Cerebellar nuclear complex (tissue), 1 donor: Measurements from ENCODE around the gene ZNF679.
"Not testable (repeated sequence)": the region's sequence is repeated elsewhere in the genome, so short reads cannot be mapped to it uniquely, and the experiment has no call there.

Experiments
- DNase-seq, 2 experiments: peaks; one replicate each; lab custom pipeline; 2025; lab: John Stamatoyannopoulos, UW

ZNF679 gene

GRCh38 chr7:64228174-64228573, at the start of gene ZNF679:
Gene ZNF679 (plus strand): TSS chr7:64228474. CDS start chr7:64249118, 20,644 bp downstream.
- not testable (repeated sequence) for DNase-seq

GRCh38 chr7:64180989-64181388, 47.3 kb upstream of the ZNF679 start:
- DNase-seq = no peak

GRCh38 chr7:64181586-64181985, 46.7 kb upstream of the ZNF679 start:
- DNase-seq = no peak

- DNase-seq = no peak
Observed at GRCh38 chr7:64182036-64182790, 46.1 kb upstream of the ZNF679 start.

DNA sequence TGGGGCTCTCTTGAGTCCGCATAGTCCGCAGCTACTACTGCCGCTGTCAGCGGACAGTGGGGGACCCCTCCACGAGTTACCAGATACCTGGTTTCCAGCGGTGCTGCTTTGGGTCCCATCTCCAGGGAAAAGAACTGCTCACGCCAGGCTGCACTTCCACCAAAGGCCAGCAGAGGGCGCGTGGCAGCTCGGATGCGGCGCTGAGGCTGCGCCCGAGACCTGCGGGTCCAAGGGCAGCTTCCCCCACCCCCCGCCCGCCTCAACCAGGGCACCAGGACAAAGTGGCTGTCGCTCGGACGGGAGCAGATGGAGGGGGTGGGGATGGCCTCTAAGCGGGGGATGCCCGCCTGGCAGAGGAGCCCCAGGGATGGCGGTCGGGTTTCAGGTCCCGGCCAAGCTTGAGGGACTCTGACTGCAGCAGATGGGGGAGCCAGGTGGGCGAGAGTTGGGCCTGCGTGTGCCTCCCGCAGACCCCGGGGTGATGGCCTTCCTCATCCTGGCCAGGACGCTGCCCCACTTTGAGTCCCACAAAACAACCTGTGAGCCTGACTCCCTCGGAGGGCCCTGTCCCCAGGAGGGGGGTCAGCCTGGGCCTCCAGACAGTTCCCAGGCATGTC, 45.0 kb upstream of the ZNF679 start:
- DNase-seq = no peak

- no peak for DNase-seq
Observed at GRCh38 chr7:64183827-64184372, 44.4 kb upstream of the ZNF679 start.

- no peak for DNase-seq
Observed at GRCh38 chr7:64184376-64184775, 43.9 kb upstream of the ZNF679 start.

DNA sequence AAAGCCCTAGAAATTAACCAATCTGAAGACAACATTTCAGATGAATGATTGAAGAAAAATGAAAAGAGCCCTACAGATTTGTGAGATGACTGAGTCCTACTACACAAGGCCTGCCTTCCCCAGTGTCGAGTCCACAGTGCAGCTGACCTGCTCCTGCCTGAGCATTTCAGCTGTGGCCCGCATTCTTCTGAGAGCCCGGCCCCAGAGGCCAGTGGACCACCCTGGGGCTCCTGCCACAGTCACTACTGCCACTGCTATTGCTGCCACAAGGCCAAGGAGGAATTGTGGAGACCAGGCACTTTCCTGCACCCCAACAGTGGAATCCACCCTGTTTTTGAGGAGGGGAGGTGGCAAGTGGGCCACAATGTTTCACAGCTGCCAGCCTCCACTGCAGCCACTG, 40.9 kb upstream of the ZNF679 start:
- DNase-seq = no peak

- no peak for DNase-seq
Observed at GRCh38 chr7:64192148-64192704, 36.0 kb upstream of the ZNF679 start.

GRCh38 chr7:64192775-64193174, 35.5 kb upstream of the ZNF679 start:
- DNase-seq = no peak

DNA sequence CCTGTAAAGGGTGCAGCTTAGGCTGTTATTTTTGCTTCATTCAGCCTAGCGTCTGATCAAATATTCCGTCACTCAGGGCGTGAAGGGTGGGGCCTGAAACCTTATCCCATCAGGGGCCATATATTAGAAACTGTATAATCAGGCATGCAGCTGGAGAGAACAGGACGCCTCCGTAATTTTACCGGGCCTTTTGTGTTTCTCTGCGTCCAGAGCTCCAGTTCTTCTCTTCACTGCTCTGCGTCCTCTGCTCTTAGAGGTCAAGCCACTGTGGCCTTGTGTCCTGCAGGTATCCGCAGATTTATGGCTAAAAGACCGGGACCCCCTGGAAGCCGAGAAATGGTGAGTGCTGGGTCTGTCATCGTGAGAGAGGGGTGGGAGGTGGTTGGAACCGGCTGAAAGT, 21.4 kb upstream of the ZNF679 start, which contains the start of gene ZNF735:
Gene ZNF735, plus strand, starts transcription at position 301 of the 400 bp plus-strand sequence. Its CDS starts 0 bp downstream, at position 301.
- no peak for DNase-seq

DNA sequence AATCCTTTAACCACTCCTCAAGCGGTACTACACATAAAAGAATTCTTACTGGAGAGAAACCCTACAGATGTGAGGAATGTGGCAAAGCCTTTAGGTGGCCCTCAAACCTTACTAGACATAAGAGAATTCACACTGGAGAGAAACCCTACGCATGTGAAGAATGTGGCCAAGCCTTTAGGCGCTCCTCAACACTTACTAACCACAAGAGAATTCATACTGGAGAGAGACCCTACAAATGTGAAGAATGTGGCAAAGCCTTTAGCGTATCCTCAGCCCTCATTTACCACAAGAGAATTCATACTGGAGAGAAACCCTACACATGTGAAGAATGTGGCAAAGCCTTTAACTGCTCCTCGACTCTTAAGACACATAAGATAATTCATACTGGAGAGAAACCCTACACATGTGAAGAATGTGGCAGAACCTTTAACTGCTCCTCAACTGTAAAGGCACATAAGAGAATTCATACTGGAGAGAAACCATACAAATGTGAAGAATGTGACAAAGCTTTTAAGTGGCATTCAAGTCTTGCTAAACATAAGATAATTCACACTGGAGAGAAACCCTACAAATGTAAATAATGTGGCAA, 8.5 kb upstream of the ZNF679 start:
- not testable (repeated sequence) for DNase-seq

DNA sequence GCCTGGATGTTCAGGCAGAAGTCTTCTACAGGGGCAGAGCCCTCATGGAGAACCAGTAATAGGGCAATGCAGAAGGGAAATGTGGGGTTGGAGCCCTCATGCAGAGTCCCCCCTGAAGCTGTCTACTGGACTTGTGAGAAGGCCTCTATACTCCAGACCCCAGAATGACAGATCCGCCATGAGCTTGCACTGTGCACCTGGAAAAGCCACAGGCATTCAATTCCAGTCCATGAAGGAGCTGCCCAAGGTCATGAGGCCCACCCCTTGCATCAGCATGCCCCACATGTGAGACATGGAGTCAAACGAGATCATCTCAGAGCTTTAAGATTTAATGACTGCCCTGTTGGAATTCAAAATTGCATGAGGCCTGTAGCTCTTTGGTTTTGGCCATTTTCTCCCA, 4.9 kb upstream of the ZNF679 start:
- no peak for DNase-seq

DNA sequence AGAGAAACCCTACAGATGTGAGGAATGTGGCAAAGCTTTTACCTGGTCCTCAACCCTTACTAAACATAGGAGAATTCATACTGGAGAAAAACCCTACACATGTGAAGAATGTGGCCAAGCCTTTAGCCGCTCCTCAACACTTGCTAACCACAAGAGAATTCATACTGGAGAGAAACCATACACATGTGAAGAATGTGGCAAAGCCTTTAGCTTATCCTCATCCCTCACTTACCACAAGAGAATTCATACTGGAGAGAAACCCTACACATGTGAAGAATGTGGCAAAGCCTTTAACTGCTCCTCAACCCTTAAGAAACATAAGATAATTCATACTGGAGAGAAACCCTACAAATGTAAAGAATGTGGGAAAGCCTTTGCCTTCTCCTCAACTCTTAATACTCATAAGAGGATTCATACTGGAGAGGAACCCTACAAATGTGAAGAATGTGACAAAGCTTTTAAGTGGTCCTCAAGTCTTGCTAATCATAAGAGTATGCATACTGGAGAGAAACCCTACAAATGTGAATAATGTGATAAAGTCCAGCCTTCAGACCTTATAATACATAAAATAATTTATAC, 38.2 kb downstream of the ZNF679 start:
- DNase-seq = no peak

GRCh38 chr7:64277630-64278029, 49.4 kb downstream of the ZNF679 start:
- DNase-seq = no peak

- no peak for DNase-seq
Observed at GRCh38 chr7:64294701-64295420, 66.6 kb downstream of the ZNF679 start.

DNA sequence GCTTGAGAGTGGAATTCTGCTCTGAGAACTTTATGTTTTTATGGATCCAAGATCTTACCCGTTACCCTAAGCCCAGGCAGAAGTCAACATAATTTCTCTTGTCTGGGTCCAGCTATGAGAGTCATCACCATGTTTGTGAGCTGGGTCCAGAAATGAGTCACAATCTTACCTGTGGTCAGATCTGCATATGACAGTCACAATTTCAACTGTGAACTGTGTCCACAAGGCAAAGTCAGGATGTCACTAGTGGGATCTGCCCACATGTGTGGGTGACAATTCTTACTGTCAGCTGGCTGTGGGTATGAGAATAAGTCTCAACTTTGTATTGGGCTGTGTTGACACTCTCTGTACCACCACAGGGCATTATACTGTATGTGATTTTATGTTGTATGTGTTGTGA, 69.1 kb downstream of the ZNF679 start:
- DNase-seq = not testable (repeated sequence)

DNA sequence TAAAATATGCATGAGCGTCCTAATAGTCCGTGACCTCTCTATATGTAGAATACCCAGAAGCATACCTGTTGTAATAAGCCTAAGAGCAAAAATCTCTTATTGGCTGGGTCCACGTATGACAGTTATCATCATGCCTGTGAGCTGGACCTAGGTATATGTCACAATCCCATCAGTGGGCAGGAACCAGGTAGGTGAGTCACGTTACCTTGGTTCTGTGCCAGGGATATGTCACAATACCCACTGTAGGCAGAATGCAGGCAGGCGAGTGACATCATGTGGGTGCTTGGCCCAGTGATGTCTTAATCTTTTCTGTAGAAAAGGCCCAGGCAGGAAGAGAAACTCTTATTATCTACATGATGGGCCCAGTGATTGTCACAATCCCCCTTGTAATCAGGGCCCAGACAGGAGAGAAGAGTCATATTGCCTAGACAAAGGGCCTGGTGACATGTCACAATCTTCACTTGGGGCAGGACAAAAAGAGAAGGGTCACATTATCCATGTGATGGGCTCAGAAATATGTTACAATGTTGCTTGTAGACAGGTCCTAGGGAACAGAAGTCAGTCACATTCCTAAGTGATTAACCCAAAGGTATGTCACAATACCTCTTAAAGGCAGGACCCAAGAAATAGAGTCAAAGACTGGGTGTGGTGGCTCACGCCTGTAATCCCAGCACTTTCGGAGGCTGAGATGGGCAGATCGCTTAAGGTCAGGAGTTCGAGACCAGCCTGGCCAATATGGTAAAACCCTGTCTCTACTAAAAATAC, 72.5 kb downstream of the ZNF679 start:
- DNase-seq = no peak

DNA sequence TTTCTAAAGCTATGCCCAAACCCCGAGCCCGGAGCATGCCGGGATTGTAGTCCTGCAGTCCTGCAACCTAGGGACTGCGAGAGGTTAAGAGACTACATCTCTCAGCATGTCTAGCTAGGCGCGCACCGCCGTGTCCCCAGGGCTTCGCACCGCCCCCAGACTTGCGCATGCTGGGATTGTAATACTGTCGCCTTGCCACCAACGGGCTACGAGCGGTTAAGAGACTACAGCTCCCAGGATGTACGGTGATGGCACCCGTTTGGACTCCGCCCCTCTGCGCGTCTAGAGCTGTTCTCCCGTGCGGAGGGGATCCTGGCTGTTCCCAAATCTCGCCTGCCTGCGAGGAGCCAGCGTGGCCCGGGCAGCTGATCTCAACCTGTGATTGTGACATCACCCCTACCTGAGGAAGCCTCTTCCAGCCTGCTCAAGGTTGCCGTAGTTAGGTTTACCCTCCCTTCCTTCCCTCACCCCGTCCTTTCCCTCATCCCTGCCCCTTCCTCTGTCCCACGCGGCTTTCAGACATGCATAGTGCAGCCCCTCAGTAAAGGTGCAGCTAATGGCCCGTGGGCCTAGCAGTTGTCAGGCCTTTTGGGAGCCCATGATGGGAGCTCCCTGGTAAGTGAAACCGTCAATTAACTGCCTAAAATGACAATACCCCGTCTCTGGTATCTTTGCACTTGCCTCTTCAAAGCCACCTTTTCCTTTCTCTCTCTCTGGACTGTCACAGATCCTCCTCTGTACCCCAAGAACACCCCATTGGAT, 79.2 kb downstream of the ZNF679 start:
- peak; percentile 60 to 96 for DNase-seq

- no peak for DNase-seq
Observed at GRCh38 chr7:64308016-64308270, 79.7 kb downstream of the ZNF679 start.
